ENCODE results near the gene ITK.

- TF ChIP-seq CTCF (IDR thresholded peaks at IDR 0.05; ENCODE audit: insufficient read depth, low read length, poor library complexity, severe bottlenecking) (no peak), EZH2phosphoT487 (conservative IDR thresholded peaks at IDR 0.05; ENCODE audit: low read length) (no peak)
Measured at GRCh38 chr5:157168286-157168685, 12.4 kb upstream of the ITK start.

All from SU-DHL-6 (cell line).